NCI-H146 (cell line): ENCODE measurements around the gene SCP2.

Experiments
- DNase-seq: peaks from one replicate; lab custom pipeline; 2025; lab: John Stamatoyannopoulos, UW

SCP2 gene

GRCh38 chr1:53067886-53068285, 140.8 kb downstream of the SCP2 start:
- DNase-seq = no peak

GRCh38 chr1:53068314-53069099, 141.4 kb downstream of the SCP2 start:
- DNase-seq = no peak

- DNase-seq = no peak
Observed at GRCh38 chr1:53069265-53069662, 142.2 kb downstream of the SCP2 start.

- DNase-seq = no peak
Observed at GRCh38 chr1:53069663-53070327, 142.7 kb downstream of the SCP2 start.

- DNase-seq = no peak
Observed at GRCh38 chr1:53070621-53071020, 143.5 kb downstream of the SCP2 start.

- DNase-seq = no peak
Observed at GRCh38 chr1:53071167-53071865, 144.2 kb downstream of the SCP2 start.

GRCh38 chr1:53071915-53072314, 144.8 kb downstream of the SCP2 start:
- DNase-seq = no peak

GRCh38 chr1:53073287-53073686, 146.2 kb downstream of the SCP2 start:
- DNase-seq = no peak

- no peak for DNase-seq
Observed at GRCh38 chr1:53073868-53074311, 146.8 kb downstream of the SCP2 start.

- no peak for DNase-seq
Observed at GRCh38 chr1:53074313-53075154, 147.5 kb downstream of the SCP2 start.

GRCh38 chr1:53075206-53075605, 148.1 kb downstream of the SCP2 start:
- no peak for DNase-seq

GRCh38 chr1:53075761-53076163, 148.7 kb downstream of the SCP2 start:
- no peak for DNase-seq

- DNase-seq = no peak
Observed at GRCh38 chr1:53076165-53076564, 149.1 kb downstream of the SCP2 start.

- no peak for DNase-seq
Observed at GRCh38 chr1:53076721-53077598, 149.9 kb downstream of the SCP2 start.

GRCh38 chr1:53077599-53077965, 150.5 kb downstream of the SCP2 start:
- no peak for DNase-seq

GRCh38 chr1:53078333-53079101, 151.4 kb downstream of the SCP2 start:
- no peak for DNase-seq

GRCh38 chr1:53079251-53079650, 152.2 kb downstream of the SCP2 start:
- DNase-seq = no peak

GRCh38 chr1:53080041-53080440, 153.0 kb downstream of the SCP2 start:
- no peak for DNase-seq

GRCh38 chr1:53080769-53081168, 153.7 kb downstream of the SCP2 start:
- DNase-seq = no peak

- no peak for DNase-seq
Observed at GRCh38 chr1:53081384-53082066, 154.4 kb downstream of the SCP2 start.
